A549 (cell line): Measurements from ENCODE around the gene ZDHHC18. TPM values are rescaled to one million over a fixed set of nuclear protein-coding genes. Genes with fewer than 3 reads are reported as not detected.

Source experiments
- ATAC-seq, 2 experiments: fragments of 200-7000 bp in 1 of 2; fragments of >200 bp in 1 of 2; cut with Nextera tagmentation in 1 of 2; cut with Tn5 transposase in 1 of 2; 3 replicates each; pipeline versions ENCODE4 v1.8.0 to v1.9.1; 2018 to 2020; ENCODE audit warnings: mild to moderate bottlenecking in 1 of 2, moderate library complexity in 1 of 2
- CTCF ChIA-PET: fragments of 300-600 bp; sonication (Branson Sonifier 250); formaldehyde crosslinking; extraction: SDS; loops from one replicate; lab custom pipeline; 2021; ENCODE audit warnings: antibody characterized with exemption, inconsistent platforms; lab: Yijun Ruan, JAX
- POLR2A ChIA-PET: fragments of 350-600 bp; formaldehyde crosslinking; extraction: SDS; loops from one replicate; lab custom pipeline; 2021; ENCODE audit warnings: antibody characterized with exemption, inconsistent platforms; lab: Yijun Ruan, JAX
- DNase-seq, 2 experiments: peaks; one replicate each; pipeline versions ENCODE4 v3.0.0 to v3.0.0-alpha.2; 2011 to 2016; ENCODE audit warnings: low read depth in 1 of 2, low spot score in 1 of 2
- FAIRE-seq: peaks from 2 replicates; lab custom pipeline; 2011; peaks lifted over from hg19 to GRCh38; lab: Jason Lieb, UNC
- H3K27ac ChIP-seq, 2 experiments: fragments of >200 bp; sonication (Bioruptor Twin); formaldehyde crosslinking; 3 replicates each; pipeline ENCODE4 v1.5.1; 2016 to 2017
- H3K4me1 ChIP-seq: fragments of >200 bp; sonication (Bioruptor Twin); formaldehyde crosslinking; 3 replicates; pipeline ENCODE4 v1.6.1; 2016
- H3K4me2 ChIP-seq: fragments of >200 bp; sonication (Bioruptor Twin); formaldehyde crosslinking; 3 replicates; pipeline ENCODE4 v1.6.1; 2016
- H3K4me3 ChIP-seq: fragments of >200 bp; sonication (Bioruptor Twin); formaldehyde crosslinking; 3 replicates; pipeline ENCODE4 v1.5.1; 2016
- H3K9me3 ChIP-seq: fragments of >200 bp; sonication (Bioruptor Twin); formaldehyde crosslinking; 3 replicates; pipeline ENCODE4 v1.6.1; 2016
- CBX8 ChIP-seq: fragments of 200-600 bp; sonication (generic); IDR thresholded peaks from 2 replicates; pipeline ENCODE4 v1.6.1; 2016
- EP300 ChIP-seq, 2 experiments: fragments of >200 bp; sonication (Bioruptor Twin); formaldehyde crosslinking; IDR thresholded peaks; 2 replicates in 1 of 2; 3 replicates in 1 of 2; pipeline ENCODE4 v1.6.1; 2016 to 2017
- FOSB ChIP-seq: fragments of 250-450 bp; sonication (Bioruptor Pico); IDR thresholded peaks from 2 replicates; pipeline ENCODE4 v1.5.0; 2020; ENCODE audit warnings: mild to moderate bottlenecking, moderate library complexity
- FOXS1 ChIP-seq: fragments of 250-450 bp; sonication (Bioruptor Pico); IDR thresholded peaks from 2 replicates; pipeline ENCODE4 v1.5.0; 2020; ENCODE audit warnings: mild to moderate bottlenecking, moderate library complexity
- GATA3 ChIP-seq: IDR thresholded peaks from 2 replicates; pipeline ENCODE4 v1.6.1; 2012; ENCODE audit warnings: borderline replicate concordance
- HOXA7 ChIP-seq: fragments of 250-450 bp; sonication (Bioruptor Pico); IDR thresholded peaks from 2 replicates; pipeline ENCODE4 v1.5.0; 2020; ENCODE audit warnings: mild to moderate bottlenecking, moderate library complexity
- HOXB13 ChIP-seq: fragments of 250-450 bp; sonication (Bioruptor Pico); IDR thresholded peaks from 2 replicates; pipeline ENCODE4 v1.5.0; 2020; ENCODE audit warnings: low read depth, mild to moderate bottlenecking, moderate library complexity
- HOXB5 ChIP-seq: fragments of 250-450 bp; sonication (Bioruptor Pico); IDR thresholded peaks from 2 replicates; pipeline ENCODE4 v1.5.0; 2020; ENCODE audit warnings: mild to moderate bottlenecking, moderate library complexity
- JUN ChIP-seq, 2 experiments: fragments of >200 bp; sonication (Bioruptor Twin); formaldehyde crosslinking; IDR thresholded peaks; 2 replicates in 1 of 2; 3 replicates in 1 of 2; pipeline ENCODE4 v1.6.1; 2016 to 2017
- KDM1A ChIP-seq: fragments of 200-600 bp; sonication (generic); IDR thresholded peaks from 2 replicates; pipeline ENCODE4 v1.6.1; 2016; ENCODE audit warnings: low read depth, mild to moderate bottlenecking
- MAFK ChIP-seq: fragments of 450-650 bp; IDR thresholded peaks from 2 replicates; pipeline ENCODE4 v1.6.1; 2014; ENCODE audit not compliant: partially characterized antibody
- NFE2L2 ChIP-seq: fragments of 150-350 bp; conservative IDR thresholded peaks from 2 replicates; pipeline ENCODE4 v1.6.1; 2014; ENCODE audit warnings: low read length
- NPAS2 ChIP-seq: fragments of 250-450 bp; sonication (Bioruptor Pico); IDR thresholded peaks from 2 replicates; pipeline ENCODE4 v1.8.0; 2022; ENCODE audit warnings: mild to moderate bottlenecking, moderate library complexity, borderline replicate concordance
- POLR2AphosphoS2 ChIP-seq: conservative IDR thresholded peaks from 2 replicates; pipeline ENCODE4 v1.6.1; 2012; ENCODE audit warnings: low read length, improper control_type of control experiment, inconsistent platforms
- RAD21 ChIP-seq, 2 experiments: fragments of >200 bp in 1 of 2; sonication (Bioruptor Twin) in 1 of 2; formaldehyde crosslinking in 1 of 2; IDR thresholded peaks in 1 of 2; conservative IDR thresholded peaks in 1 of 2; 2 replicates in 1 of 2; 3 replicates in 1 of 2; pipeline ENCODE4 v1.6.1; 2012 to 2018; ENCODE audit warnings: inconsistent platforms in 1 of 2
- RCOR1 ChIP-seq: fragments of 150-350 bp; IDR thresholded peaks from 2 replicates; pipeline ENCODE4 v1.6.1; 2014; ENCODE audit warnings: antibody characterized with exemption, low read length, low read depth
- RNF2 ChIP-seq: fragments of 200-600 bp; sonication (generic); IDR thresholded peaks from 2 replicates; pipeline ENCODE4 v1.6.1; 2016; ENCODE audit warnings: low read depth, mild to moderate bottlenecking, antibody characterized with exemption, moderate library complexity, borderline replicate concordance
- SREBF2 ChIP-seq: fragments of 450-650 bp; IDR thresholded peaks from 2 replicates; pipeline ENCODE4 v1.6.1; 2014; ENCODE audit warnings: mild to moderate bottlenecking, moderate library complexity
- TP53 ChIP-seq: fragments of 250-450 bp; sonication (Bioruptor Pico); IDR thresholded peaks from 2 replicates; pipeline ENCODE4 v1.5.0; 2021; ENCODE audit warnings: mild to moderate bottlenecking, moderate library complexity
- ZC3H11A ChIP-seq: fragments of 450-650 bp; IDR thresholded peaks from 2 replicates; pipeline ENCODE4 v1.6.1; 2014; ENCODE audit warnings: antibody characterized with exemption, mild to moderate bottlenecking
- ZFP36 ChIP-seq: fragments of 450-650 bp; IDR thresholded peaks from 2 replicates; pipeline ENCODE4 v1.6.1; 2014; ENCODE audit warnings: borderline replicate concordance; ENCODE audit not compliant: partially characterized antibody
- WGBS: methylation state at CpG from one replicate; pipeline ENCODE4 v1.1.6; 2017; ENCODE audit errors: missing lambda C conversion rate; 5-methylcytosine and 5-hydroxymethylcytosine counted together
- polyA plus RNA-seq, 4 experiments: library from polyadenylated mRNA; depleted of rRNA in 3 of 4; stranded (reverse); fragments of >200 nt; fragmentation: RNase III in 1 of 4; extraction: RNeasy Plus Mini Kit Qiagen cat#74134 plus additional on column Dnase treatment in 1 of 4; gene quantifications; 2 replicates in 3 of 4; 3 replicates in 1 of 4; pipeline ENCODE4 v1.2.3, GENCODE V29; 2011 to 2017
- TF ChIP-seq, protein P1 (sequence below): fragments of >200 bp; sonication (Bioruptor Twin); formaldehyde crosslinking; IDR thresholded peaks from 3 replicates; pipeline ENCODE4 v1.6.1; 2016
- TF ChIP-seq, protein P2 (sequence below): fragments of 150-350 bp; IDR thresholded peaks from 2 replicates; pipeline ENCODE4 v1.6.1; 2014; ENCODE audit warnings: low read depth, mild to moderate bottlenecking, low read length
- TF ChIP-seq, protein P3 (sequence below): fragments of 200-600 bp; sonication (generic); IDR thresholded peaks from 2 replicates; pipeline ENCODE4 v1.6.1; 2016; ENCODE audit warnings: antibody characterized with exemption, mild to moderate bottlenecking, moderate library complexity

Gene ZDHHC18
- polyA plus RNA-seq, 2 of the 4 experiments (the other 2 are of a cell fraction): 16.2 to 20.0 TPM

GRCh38 chr1:26874896-26875295, 48.4 kb downstream of the ZDHHC18 start:
- ATAC-seq (no peak), DNase-seq (no peak), FAIRE-seq (no peak)
- ChIA-PET CTCF (interaction anchor here (10.7 kb wide), 1 partner anchor 64 kb away, joined by 69 read pairs; no protein-coding TSS in a partner anchor), POLR2A (no interaction called here)
- H3K27ac ChIP-seq: no peak overlapping the region
- H3K4me1 ChIP-seq: no peaks in the 10 kb centered on the region
- no peak overlapping the region for H3K4me3 ChIP-seq
- 83% methylated on average over 4 of the region's 4 CpGs for WGBS
- no peak overlapping the region for H3K4me2 ChIP-seq
- no peak for TF ChIP-seq RAD21 (conservative IDR thresholded peaks at IDR 0.05 in 1 of 2, IDR thresholded peaks at IDR 0.05 in 1 of 2)
- no peak for TF ChIP-seq RCOR1
- TF ChIP-seq ZC3H11A: no peak
- no peak for TF ChIP-seq GATA3
- no peak for TF ChIP-seq KDM1A
- TF ChIP-seq NFE2L2: no peak
- TF ChIP-seq JUN (IDR thresholded peaks at IDR 0.05): no peak
- TF ChIP-seq TP53 (CRISPR knock-in tag): no peak
- TF ChIP-seq ZFP36: no peak
- TF ChIP-seq NPAS2: no peak
- TF ChIP-seq POLR2AphosphoS2: no peak
- TF ChIP-seq SREBF2: no peak
- TF ChIP-seq, protein P1, sequence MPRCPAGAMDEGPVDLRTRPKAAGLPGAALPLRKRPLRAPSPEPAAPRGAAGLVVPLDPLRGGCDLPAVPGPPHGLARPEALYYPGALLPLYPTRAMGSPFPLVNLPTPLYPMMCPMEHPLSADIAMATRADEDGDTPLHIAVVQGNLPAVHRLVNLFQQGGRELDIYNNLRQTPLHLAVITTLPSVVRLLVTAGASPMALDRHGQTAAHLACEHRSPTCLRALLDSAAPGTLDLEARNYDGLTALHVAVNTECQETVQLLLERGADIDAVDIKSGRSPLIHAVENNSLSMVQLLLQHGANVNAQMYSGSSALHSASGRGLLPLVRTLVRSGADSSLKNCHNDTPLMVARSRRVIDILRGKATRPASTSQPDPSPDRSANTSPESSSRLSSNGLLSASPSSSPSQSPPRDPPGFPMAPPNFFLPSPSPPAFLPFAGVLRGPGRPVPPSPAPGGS: no peak
- TF ChIP-seq HOXB5 (CRISPR knock-in tag): no peak
- no peak for TF ChIP-seq FOXS1
- TF ChIP-seq CBX8: no peak
- no peak for TF ChIP-seq HOXB13 (CRISPR knock-in tag)
- TF ChIP-seq, protein P2, sequence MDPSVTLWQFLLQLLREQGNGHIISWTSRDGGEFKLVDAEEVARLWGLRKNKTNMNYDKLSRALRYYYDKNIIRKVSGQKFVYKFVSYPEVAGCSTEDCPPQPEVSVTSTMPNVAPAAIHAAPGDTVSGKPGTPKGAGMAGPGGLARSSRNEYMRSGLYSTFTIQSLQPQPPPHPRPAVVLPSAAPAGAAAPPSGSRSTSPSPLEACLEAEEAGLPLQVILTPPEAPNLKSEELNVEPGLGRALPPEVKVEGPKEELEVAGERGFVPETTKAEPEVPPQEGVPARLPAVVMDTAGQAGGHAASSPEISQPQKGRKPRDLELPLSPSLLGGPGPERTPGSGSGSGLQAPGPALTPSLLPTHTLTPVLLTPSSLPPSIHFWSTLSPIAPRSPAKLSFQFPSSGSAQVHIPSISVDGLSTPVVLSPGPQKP: no peak
- no peak for TF ChIP-seq FOSB
- no peaks in the 10 kb centered on the region for H3K9me3 ChIP-seq

DNA sequence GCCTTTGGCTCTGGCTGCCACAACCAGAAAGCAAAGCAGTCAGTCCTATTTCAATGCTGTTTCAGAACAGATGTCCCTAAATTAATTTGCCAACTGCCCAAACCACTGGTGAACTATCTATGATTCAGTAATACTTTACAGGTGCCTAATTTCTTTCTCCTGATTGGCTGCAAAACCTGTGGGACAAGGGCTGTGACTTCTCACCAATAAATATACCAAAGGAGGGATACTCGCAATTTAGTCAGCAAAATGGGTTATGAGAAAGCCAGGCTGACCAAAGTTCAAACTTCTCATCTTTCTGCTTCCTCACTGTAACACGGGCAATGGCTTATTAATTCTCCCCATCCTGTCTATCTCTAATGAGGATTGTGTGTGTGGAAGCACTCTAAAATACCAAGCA, 50.8 kb downstream of the ZDHHC18 start:
- POLR2A ChIA-PET: no interaction called here
- no peak for ATAC-seq
- WGBS: 54% methylated on average over 2 of the region's 2 CpGs

More for the DNA sequence above, 50.8 kb downstream of the ZDHHC18 start:
- Histone ChIP-seq H3K4me1 (no peaks in the 10 kb centered on the region), H3K4me3 (no peak overlapping the region), H3K4me2 (no peak overlapping the region), H3K27ac (no peak overlapping the region), H3K9me3 (no peaks in the 10 kb centered on the region)
- FAIRE-seq: no peak
- CTCF ChIA-PET: interaction anchor here (0.9 to 10.7 kb wide), 12 partner anchors 9 to 275 kb away, joined by 3 to 69 read pairs (median 12); partner anchors contain the start of genes GPATCH3, SFN and ZDHHC18
- TF ChIP-seq RNF2: no peak
- TF ChIP-seq EP300 (IDR thresholded peaks at IDR 0.05): no peak
- TF ChIP-seq, protein P3, sequence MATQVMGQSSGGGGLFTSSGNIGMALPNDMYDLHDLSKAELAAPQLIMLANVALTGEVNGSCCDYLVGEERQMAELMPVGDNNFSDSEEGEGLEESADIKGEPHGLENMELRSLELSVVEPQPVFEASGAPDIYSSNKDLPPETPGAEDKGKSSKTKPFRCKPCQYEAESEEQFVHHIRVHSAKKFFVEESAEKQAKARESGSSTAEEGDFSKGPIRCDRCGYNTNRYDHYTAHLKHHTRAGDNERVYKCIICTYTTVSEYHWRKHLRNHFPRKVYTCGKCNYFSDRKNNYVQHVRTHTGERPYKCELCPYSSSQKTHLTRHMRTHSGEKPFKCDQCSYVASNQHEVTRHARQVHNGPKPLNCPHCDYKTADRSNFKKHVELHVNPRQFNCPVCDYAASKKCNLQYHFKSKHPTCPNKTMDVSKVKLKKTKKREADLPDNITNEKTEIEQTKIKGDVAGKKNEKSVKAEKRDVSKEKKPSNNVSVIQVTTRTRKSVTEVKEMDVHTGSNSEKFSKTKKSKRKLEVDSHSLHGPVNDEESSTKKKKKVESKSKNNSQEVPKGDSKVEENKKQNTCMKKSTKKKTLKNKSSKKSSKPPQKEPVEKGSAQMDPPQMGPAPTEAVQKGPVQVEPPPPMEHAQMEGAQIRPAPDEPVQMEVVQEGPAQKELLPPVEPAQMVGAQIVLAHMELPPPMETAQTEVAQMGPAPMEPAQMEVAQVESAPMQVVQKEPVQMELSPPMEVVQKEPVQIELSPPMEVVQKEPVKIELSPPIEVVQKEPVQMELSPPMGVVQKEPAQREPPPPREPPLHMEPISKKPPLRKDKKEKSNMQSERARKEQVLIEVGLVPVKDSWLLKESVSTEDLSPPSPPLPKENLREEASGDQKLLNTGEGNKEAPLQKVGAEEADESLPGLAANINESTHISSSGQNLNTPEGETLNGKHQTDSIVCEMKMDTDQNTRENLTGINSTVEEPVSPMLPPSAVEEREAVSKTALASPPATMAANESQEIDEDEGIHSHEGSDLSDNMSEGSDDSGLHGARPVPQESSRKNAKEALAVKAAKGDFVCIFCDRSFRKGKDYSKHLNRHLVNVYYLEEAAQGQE: no peak
- no peak for TF ChIP-seq JUN (IDR thresholded peaks at IDR 0.05)
- TF ChIP-seq MAFK: no peak
- TF ChIP-seq HOXA7 (CRISPR knock-in tag): no peak
- TF ChIP-seq, all 56 proteins: peak for 0
- no peak for DNase-seq
